CD4-positive, alpha-beta T cell (primary cell): Measurements from ENCODE around the gene MTMR12. TPM values are rescaled to one million over a fixed set of nuclear protein-coding genes. Genes with fewer than 3 reads are reported as not detected.
"Not testable (repeated sequence)": the region's sequence is repeated elsewhere in the genome, so short reads cannot be mapped to it uniquely, and the experiment has no call there.

Experiments used
- ATAC-seq: fragments of 200-7000 bp; cut with Tn5 transposase; one replicate; pipeline ENCODE4 v1.10.0; 2022; ENCODE audit warnings: mild to moderate bottlenecking; ENCODE audit not compliant: poor library complexity
- CTCF ChIA-PET: fragments of 350-600 bp; sonication (Branson Sonifier 250); formaldehyde crosslinking; loops from one replicate; lab custom pipeline; 2021; ENCODE audit warnings: antibody characterized with exemption, inconsistent platforms; lab: Charles Lee
- POLR2A ChIA-PET: fragments of 350-600 bp; sonication (Branson Sonifier 250); formaldehyde crosslinking; loops from one replicate; lab custom pipeline; 2021; ENCODE audit warnings: antibody characterized with exemption, inconsistent platforms; lab: Charles Lee
- DNase-seq, 14 experiments: peaks; one replicate each; pipeline ENCODE4 v3.0.0-alpha.2; 2013 to 2020; ENCODE audit warnings: mixed read lengths in 2 of 14
- H3K27ac ChIP-seq, 2 donors: one replicate each; pipeline versions ENCODE4 v1.5.1 to v1.7.0; 2013; ENCODE audit warnings: low read length in 2 of 2, low read depth in 1 of 2, mild to moderate bottlenecking in 1 of 2
- H3K27me3 ChIP-seq, 2 experiments: 1 replicate in 1 of 2; 2 replicates in 1 of 2; pipeline versions ENCODE4 v1.6.1 to v1.7.0; 2013; ENCODE audit warnings: low read length in 2 of 2, control low read depth in 1 of 2, mild to moderate bottlenecking in 1 of 2, moderate library complexity in 1 of 2; ENCODE audit not compliant: insufficient read depth in 2 of 2, control insufficient read depth in 1 of 2
- H3K36me3 ChIP-seq: one replicate; pipeline ENCODE4 v1.6.1; 2013; ENCODE audit warnings: low read length, control low read depth; ENCODE audit not compliant: insufficient read depth
- H3K4me1 ChIP-seq: one replicate; pipeline ENCODE4 v1.6.1; 2013; ENCODE audit warnings: low read length, control low read depth; ENCODE audit not compliant: insufficient read depth
- H3K4me3 ChIP-seq: one replicate; pipeline ENCODE4 v1.5.1; 2013; ENCODE audit warnings: mild to moderate bottlenecking, low read length, moderate library complexity
- H3K9me3 ChIP-seq, 2 experiments: 1 replicate in 1 of 2; 2 replicates in 1 of 2; pipeline versions ENCODE4 v1.6.1 to v1.7.0; 2013; ENCODE audit warnings: low read length in 2 of 2, mild to moderate bottlenecking in 2 of 2, control low read depth in 1 of 2, moderate library complexity in 1 of 2; ENCODE audit not compliant: control insufficient read depth in 1 of 2, insufficient read depth in 1 of 2
- H3K27ac Mint-ChIP-seq: one replicate; pipeline ENCODE4 v1.8.0; 2020; ENCODE audit warnings: mixed read lengths
- H3K27me3 Mint-ChIP-seq: one replicate; pipeline ENCODE4 v1.8.0; 2021; ENCODE audit warnings: mixed read lengths
- H3K36me3 Mint-ChIP-seq: one replicate; pipeline ENCODE4 v1.8.0; 2021; ENCODE audit warnings: low read depth, mixed read lengths
- H3K4me1 Mint-ChIP-seq: one replicate; pipeline ENCODE4 v1.8.0; 2021; ENCODE audit warnings: low read depth, mixed read lengths
- H3K4me3 Mint-ChIP-seq: one replicate; pipeline ENCODE4 v1.8.0; 2020; ENCODE audit warnings: mild to moderate bottlenecking, mixed read lengths
- H3K9me3 Mint-ChIP-seq: one replicate; pipeline ENCODE4 v1.8.0; 2020; ENCODE audit warnings: mixed read lengths
- CTCF ChIP-seq: fragments of 200-600 bp; IDR thresholded peaks from one replicate; pipeline ENCODE4 v1.8.0; 2022; ENCODE audit warnings: antibody characterized with exemption, mild to moderate bottlenecking
- intact Hi-C, 2 experiments: fragments of 100-400 bp; cut with DNase I in 1 of 2; cut with micrococcal nuclease in 1 of 2; formaldehyde crosslinking; loops; one replicate each; pipeline versions ENCODE4 v1.15.1 to v1.9.0; 2023 to 2025; cut with DNase I, micrococcal nuclease
- total RNA-seq, 174 experiments: library from RNA in 2 of 174; stranded (reverse) in 2 of 174; gene quantifications; one replicate each; pipeline ENCODE4 v1.2.3 and lab custom pipeline; 2021 to 2026

Gene MTMR12
- total RNA-seq, 2 experiments from 2014 or later = 15.9 to 18.3 TPM

- peaks cover 7% of the 10 kb centered on the region for H3K36me3 Mint-ChIP-seq
- H3K27me3 ChIP-seq = no peaks in the 10 kb centered on the region
- no peak for ATAC-seq
- peaks cover 6% of the 10 kb centered on the region for H3K4me1 Mint-ChIP-seq
- H3K27me3 Mint-ChIP-seq = no peaks in the 10 kb centered on the region
- no peak overlapping the region for H3K27ac ChIP-seq
- H3K27ac Mint-ChIP-seq = no peak overlapping the region
- intact Hi-C loops = no loop called here
- CTCF ChIA-PET = no interaction called here
- no peak for DNase-seq
- TF ChIP-seq CTCF = no peak
- no peaks in the 10 kb centered on the region for H3K36me3 ChIP-seq
- no peak overlapping the region for H3K4me3 ChIP-seq
- POLR2A ChIA-PET = no interaction called here
- no peak overlapping the region for H3K4me3 Mint-ChIP-seq
- peaks cover 10% of the 10 kb centered on the region for H3K4me1 ChIP-seq
- peaks cover 8 to 20% of the 10 kb centered on the region in 2 experiments for H3K9me3 ChIP-seq
- H3K9me3 Mint-ChIP-seq = peaks cover 4% of the 10 kb centered on the region
Observed at GRCh38 chr5:32317041-32317440, 4.3 kb upstream of the MTMR12 start.

DNA sequence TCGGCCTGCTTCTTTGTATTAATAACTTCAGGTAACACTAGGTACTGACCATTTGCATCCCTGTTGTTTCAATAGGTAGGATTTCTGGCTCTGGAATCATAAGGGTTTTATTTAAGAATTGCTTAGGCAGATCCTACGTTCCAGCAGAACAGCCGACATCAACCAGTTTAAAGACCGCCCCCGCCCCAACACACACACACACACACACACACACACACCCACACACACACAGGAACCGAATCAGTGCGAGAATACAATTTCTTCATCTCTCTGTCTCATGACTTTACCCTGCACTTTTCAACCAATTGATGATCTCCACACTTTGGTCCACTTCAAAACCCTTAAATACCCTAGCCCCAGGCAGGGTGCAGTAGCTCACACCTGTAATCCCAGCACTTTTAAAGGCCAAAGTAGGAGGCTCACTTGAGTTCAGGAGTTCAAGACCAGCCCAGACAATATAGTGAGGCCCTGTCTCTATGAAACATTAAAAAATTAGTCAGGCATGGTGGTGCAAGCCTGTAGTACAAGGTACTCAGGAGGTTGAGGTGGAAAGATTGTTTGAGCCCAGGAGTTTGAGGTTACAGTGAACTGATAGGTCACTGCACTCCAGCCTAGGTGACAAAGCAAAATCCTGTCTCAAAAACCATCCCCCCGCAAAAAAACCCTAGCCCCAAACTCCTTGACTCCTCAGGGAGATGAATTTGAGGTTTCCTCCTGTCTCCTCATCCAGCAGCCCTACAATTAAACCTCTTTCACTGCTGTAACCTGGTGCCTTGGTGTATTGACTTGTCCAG lies 2.7 kb upstream of the MTMR12 start:
- Histone ChIP-seq H3K4me1 (peaks cover 24% of the 10 kb centered on the region), H3K36me3 (no peaks in the 10 kb centered on the region), H3K4me3 (no peak overlapping the region), H3K9me3 (peaks cover 0 to 4% of the 10 kb centered on the region in 2 experiments), H3K27me3 (no peaks in the 10 kb centered on the region), H3K27ac (no peak overlapping the region)
- POLR2A ChIA-PET = no interaction called here
- H3K9me3 Mint-ChIP-seq = no peaks in the 10 kb centered on the region
- H3K36me3 Mint-ChIP-seq = peaks cover 15% of the 10 kb centered on the region
- ATAC-seq (no peak), DNase-seq (no peak)
- peak overlapping the region; percentile 42 for H3K27ac Mint-ChIP-seq
- H3K4me1 Mint-ChIP-seq = peaks cover 20% of the 10 kb centered on the region
- intact Hi-C loops = no loop called here
- TF ChIP-seq CTCF = no peak
- CTCF ChIA-PET = no interaction called here
- no peaks in the 10 kb centered on the region for H3K27me3 Mint-ChIP-seq
- peak overlapping the region; percentile 72 for H3K4me3 Mint-ChIP-seq

DNA sequence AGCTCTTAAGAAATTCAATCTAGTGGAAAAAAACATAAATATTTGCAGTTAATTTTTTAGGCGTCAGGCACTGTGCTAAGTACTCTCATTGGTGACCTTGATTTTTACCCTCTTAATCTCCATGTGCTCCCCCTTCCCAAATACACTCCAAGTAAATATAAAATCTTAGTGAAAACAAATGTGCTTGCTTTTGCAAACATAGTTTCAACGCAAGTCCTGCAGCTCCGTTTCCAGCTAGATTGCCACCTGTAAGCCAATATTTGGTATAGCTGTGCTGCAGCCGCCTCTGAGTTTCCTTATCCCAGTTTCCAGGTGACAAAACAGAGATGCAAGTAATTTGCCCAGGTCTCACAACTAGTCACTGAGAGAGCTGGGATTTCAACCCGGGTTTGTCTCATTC lies 1.9 kb upstream of the MTMR12 start:
- H3K4me3 Mint-ChIP-seq = peak overlapping the region; percentile 84
- intact Hi-C loops = loop anchor here (5.0 kb wide), 4 partner anchors 37 to 782 kb away; partner anchors contain the start of genes C5orf22 (in 1 of the 2), DROSHA (in 1 of the 2), SUB1 (in 1 of the 2) and ZFR (in 1 of the 2)
- ChIA-PET CTCF (no interaction called here), POLR2A (no interaction called here)
- ATAC-seq (no peak), DNase-seq (no peak)
- peaks cover 15% of the 10 kb centered on the region for H3K36me3 Mint-ChIP-seq
- no peak overlapping the region for H3K4me3 ChIP-seq
- peaks cover 31% of the 10 kb centered on the region for H3K4me1 ChIP-seq
- no peaks in the 10 kb centered on the region for H3K27me3 Mint-ChIP-seq
- TF ChIP-seq CTCF = no peak
- no peaks in the 10 kb centered on the region for H3K36me3 ChIP-seq
- H3K27me3 ChIP-seq = no peaks in the 10 kb centered on the region
- peaks cover 27% of the 10 kb centered on the region for H3K4me1 Mint-ChIP-seq
- no peaks in the 10 kb centered on the region for H3K9me3 Mint-ChIP-seq
- no peaks in the 10 kb centered on the region for H3K9me3 ChIP-seq
- no peak overlapping the region for H3K27ac ChIP-seq
- H3K27ac Mint-ChIP-seq = peak overlapping the region; percentile 79

DNA sequence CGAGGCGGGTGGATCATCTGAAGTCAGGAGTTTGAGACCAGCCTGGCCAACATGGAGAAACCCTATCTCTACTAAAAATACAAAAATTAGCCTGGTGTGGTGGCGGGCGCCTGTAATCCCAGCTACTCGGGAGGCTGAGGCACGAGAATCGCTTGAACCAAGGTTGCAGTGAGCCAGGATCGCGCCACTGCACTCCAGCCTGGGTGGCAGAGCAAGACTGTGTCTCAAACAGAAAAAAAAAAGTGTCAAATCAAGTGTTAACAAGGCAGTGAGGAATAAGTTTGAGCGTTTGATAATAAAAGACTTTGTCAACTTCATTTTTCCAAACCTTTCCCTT lies 1.4 kb upstream of the MTMR12 start:
- Mint-ChIP-seq H3K4me3 (peak overlapping the region; percentile 74), H3K36me3 (peaks cover 19% of the 10 kb centered on the region)
- CTCF ChIA-PET = not testable (repeated sequence)

More for the DNA sequence above, 1.4 kb upstream of the MTMR12 start:
- H3K4me3 ChIP-seq, H3K9me3 ChIP-seq, H3K36me3 ChIP-seq, H3K27me3 Mint-ChIP-seq, H3K9me3 Mint-ChIP-seq, H3K27ac ChIP-seq, ATAC-seq, DNase-seq, H3K27me3 ChIP-seq: not testable (repeated sequence)
- H3K27ac Mint-ChIP-seq = peak overlapping the region; percentile 79
- intact Hi-C loops = loop anchor here (5.0 kb wide), 4 partner anchors 37 to 782 kb away; partner anchors contain the start of genes C5orf22 (in 1 of the 2), DROSHA (in 1 of the 2), SUB1 (in 1 of the 2) and ZFR (in 1 of the 2)
- H3K4me1 ChIP-seq = peaks cover 33% of the 10 kb centered on the region
- POLR2A ChIA-PET = interaction anchor here (0.6 to 2.3 kb wide), 2 partner anchors 141 to 271 kb away, joined by 3 to 18 read pairs; partner anchors contain the start of genes GOLPH3 and SUB1
- peaks cover 32% of the 10 kb centered on the region for H3K4me1 Mint-ChIP-seq
